ENCODE data around the gene FAM114A1. TPM values are rescaled to one million over a fixed set of nuclear protein-coding genes. Genes with fewer than 3 reads are reported as not detected.

The FAM114A1 gene
- total RNA-seq, 1 experiment from 2014 or later, result 32.0 TPM

DNA sequence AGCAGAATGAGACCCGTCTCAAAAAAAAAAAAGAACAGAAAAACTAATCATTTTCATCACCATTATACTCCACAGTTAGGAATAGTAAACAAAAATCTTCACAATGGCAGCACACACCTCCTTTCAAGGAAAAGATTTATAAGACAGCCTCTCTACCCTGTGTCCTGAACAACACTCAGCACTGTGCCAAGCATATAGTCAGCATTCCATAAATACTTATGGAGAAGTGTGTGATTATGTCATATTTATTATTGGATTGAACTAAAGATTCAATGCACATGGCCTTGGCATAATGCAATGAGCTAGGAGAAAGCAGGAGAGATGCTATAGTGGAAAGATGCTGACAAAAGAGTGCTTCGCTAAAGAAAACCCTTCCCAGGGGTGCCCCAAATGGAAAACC is 52.6 kb downstream of the FAM114A1 start:
- no peak overlapping the region for H3K27ac ChIP-seq (ENCODE audit: low read length)
- no peak overlapping the region for H3K4me3 ChIP-seq (ENCODE audit: low read depth in 2 of 2, low read length in 2 of 2)
- ChIA-PET POLR2A (no interaction called here), CTCF (no interaction called here)
- intact Hi-C loops (cut with micrococcal nuclease; ENCODE audit: unreplicated experiment) (no loop called here), in situ Hi-C loops (cut with HindIII; ENCODE audit: low pct_unique_long_range_greater_than_20kb, low sequenced_read_pairs) (no loop called here)
- no peaks in the 10 kb centered on the region for H3K9me3 ChIP-seq (ENCODE audit: control insufficient read depth, insufficient read depth, low read depth, low read length)
- H3K36me3 ChIP-seq (ENCODE audit: control insufficient read depth, insufficient read depth, low read length), result no peaks in the 10 kb centered on the region
- BruUV-seq (replicated peaks), result no TSS peak
- H3K27me3 ChIP-seq (ENCODE audit: control insufficient read depth, insufficient read depth, low read length), result no peaks in the 10 kb centered on the region
- TF ChIP-seq TCF7L2 (IDR thresholded peaks at IDR 0.05; ENCODE audit: low read depth, low read length) (no peak), POLR2AphosphoS5 (IDR thresholded peaks at IDR 0.05; ENCODE audit: low read depth, low read length) (no peak), SIN3A (IDR thresholded peaks at IDR 0.05; ENCODE audit: borderline replicate concordance, insufficient read depth, low read depth, low read length) (no peak)
- TF ChIP-seq, protein P1, sequence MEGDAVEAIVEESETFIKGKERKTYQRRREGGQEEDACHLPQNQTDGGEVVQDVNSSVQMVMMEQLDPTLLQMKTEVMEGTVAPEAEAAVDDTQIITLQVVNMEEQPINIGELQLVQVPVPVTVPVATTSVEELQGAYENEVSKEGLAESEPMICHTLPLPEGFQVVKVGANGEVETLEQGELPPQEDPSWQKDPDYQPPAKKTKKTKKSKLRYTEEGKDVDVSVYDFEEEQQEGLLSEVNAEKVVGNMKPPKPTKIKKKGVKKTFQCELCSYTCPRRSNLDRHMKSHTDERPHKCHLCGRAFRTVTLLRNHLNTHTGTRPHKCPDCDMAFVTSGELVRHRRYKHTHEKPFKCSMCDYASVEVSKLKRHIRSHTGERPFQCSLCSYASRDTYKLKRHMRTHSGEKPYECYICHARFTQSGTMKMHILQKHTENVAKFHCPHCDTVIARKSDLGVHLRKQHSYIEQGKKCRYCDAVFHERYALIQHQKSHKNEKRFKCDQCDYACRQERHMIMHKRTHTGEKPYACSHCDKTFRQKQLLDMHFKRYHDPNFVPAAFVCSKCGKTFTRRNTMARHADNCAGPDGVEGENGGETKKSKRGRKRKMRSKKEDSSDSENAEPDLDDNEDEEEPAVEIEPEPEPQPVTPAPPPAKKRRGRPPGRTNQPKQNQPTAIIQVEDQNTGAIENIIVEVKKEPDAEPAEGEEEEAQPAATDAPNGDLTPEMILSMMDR (IDR thresholded peaks at IDR 0.05), result no peak
- TF ChIP-seq, protein P2, sequence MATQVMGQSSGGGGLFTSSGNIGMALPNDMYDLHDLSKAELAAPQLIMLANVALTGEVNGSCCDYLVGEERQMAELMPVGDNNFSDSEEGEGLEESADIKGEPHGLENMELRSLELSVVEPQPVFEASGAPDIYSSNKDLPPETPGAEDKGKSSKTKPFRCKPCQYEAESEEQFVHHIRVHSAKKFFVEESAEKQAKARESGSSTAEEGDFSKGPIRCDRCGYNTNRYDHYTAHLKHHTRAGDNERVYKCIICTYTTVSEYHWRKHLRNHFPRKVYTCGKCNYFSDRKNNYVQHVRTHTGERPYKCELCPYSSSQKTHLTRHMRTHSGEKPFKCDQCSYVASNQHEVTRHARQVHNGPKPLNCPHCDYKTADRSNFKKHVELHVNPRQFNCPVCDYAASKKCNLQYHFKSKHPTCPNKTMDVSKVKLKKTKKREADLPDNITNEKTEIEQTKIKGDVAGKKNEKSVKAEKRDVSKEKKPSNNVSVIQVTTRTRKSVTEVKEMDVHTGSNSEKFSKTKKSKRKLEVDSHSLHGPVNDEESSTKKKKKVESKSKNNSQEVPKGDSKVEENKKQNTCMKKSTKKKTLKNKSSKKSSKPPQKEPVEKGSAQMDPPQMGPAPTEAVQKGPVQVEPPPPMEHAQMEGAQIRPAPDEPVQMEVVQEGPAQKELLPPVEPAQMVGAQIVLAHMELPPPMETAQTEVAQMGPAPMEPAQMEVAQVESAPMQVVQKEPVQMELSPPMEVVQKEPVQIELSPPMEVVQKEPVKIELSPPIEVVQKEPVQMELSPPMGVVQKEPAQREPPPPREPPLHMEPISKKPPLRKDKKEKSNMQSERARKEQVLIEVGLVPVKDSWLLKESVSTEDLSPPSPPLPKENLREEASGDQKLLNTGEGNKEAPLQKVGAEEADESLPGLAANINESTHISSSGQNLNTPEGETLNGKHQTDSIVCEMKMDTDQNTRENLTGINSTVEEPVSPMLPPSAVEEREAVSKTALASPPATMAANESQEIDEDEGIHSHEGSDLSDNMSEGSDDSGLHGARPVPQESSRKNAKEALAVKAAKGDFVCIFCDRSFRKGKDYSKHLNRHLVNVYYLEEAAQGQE (IDR thresholded peaks at IDR 0.05; ENCODE audit: insufficient read depth in 1 of 2, low read depth in 2 of 2, low read length in 1 of 2), result no peak
- H3K4me1 ChIP-seq (ENCODE audit: control insufficient read depth, insufficient read depth, low read length), result no peaks in the 10 kb centered on the region
- DNase-seq (ENCODE audit: low read depth, low spot score) (no peak), ATAC-seq (no peak)

DNA sequence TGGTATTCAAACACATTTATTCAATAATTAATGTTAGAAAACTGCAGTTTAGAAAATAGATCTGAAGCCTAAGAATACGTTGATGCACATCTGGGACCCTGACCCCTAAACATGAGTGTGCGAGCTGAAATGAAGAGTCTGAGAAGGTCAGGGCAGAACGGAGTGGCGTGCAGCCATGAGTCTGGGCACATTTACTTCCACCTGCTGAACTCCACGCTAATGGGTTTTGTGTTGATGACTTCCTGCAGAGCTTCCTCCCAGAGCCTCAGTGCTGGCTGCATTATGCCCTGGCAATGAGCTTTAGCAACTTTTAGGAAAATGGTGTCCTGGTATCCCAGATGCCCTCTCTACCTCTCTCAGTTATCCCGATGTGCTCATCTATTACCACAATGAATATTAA is 53.1 kb downstream of the FAM114A1 start:
- H3K27me3 ChIP-seq (ENCODE audit: control insufficient read depth, insufficient read depth, low read length), result no peaks in the 10 kb centered on the region
- BruUV-seq (replicated peaks), result no TSS peak
- intact Hi-C loops (cut with micrococcal nuclease; ENCODE audit: unreplicated experiment) (no loop called here), in situ Hi-C loops (cut with HindIII; ENCODE audit: low pct_unique_long_range_greater_than_20kb, low sequenced_read_pairs) (no loop called here)
- no peak overlapping the region for H3K27ac ChIP-seq (ENCODE audit: low read length)
- ATAC-seq (no peak), DNase-seq (ENCODE audit: low read depth, low spot score) (no peak)
- CTCF ChIA-PET, result no interaction called here
- no peaks in the 10 kb centered on the region for H3K36me3 ChIP-seq (ENCODE audit: control insufficient read depth, insufficient read depth, low read length)
- H3K9me3 ChIP-seq (ENCODE audit: control insufficient read depth, insufficient read depth, low read depth, low read length), result no peaks in the 10 kb centered on the region
- H3K4me3 ChIP-seq (ENCODE audit: low read depth in 2 of 2, low read length in 2 of 2), result no peak overlapping the region
- POLR2A ChIA-PET, result no interaction called here
- TF ChIP-seq POLR2AphosphoS5 (IDR thresholded peaks at IDR 0.05; ENCODE audit: low read depth, low read length), result no peak
- TF ChIP-seq, protein P2 (IDR thresholded peaks at IDR 0.05; ENCODE audit: insufficient read depth in 1 of 2, low read depth in 2 of 2, low read length in 1 of 2), result no peak
- TF ChIP-seq, protein P1 (IDR thresholded peaks at IDR 0.05), result no peak
- TF ChIP-seq SIN3A (IDR thresholded peaks at IDR 0.05; ENCODE audit: borderline replicate concordance, insufficient read depth, low read depth, low read length), result no peak
- TF ChIP-seq TCF7L2 (IDR thresholded peaks at IDR 0.05; ENCODE audit: low read depth, low read length), result no peak
- H3K4me1 ChIP-seq (ENCODE audit: control insufficient read depth, insufficient read depth, low read length), result no peaks in the 10 kb centered on the region
